GM12875 (cell line): ENCODE results near the gene ATP5PO.

Experiments
- H3K4me3 ChIP-seq: one replicate; pipeline ENCODE4 v1.5.1; 2011; ENCODE audit warnings: low read depth, low read length, control low read depth
- TF ChIP-seq, protein P1 (sequence below): IDR thresholded peaks from 2 replicates; pipeline ENCODE4 v1.5.1; 2011; ENCODE audit warnings: low read depth, mild to moderate bottlenecking, control low read depth, inconsistent platforms, low read length, moderate library complexity, borderline replicate concordance; ENCODE audit not compliant: insufficient read depth

The ATP5PO gene

DNA sequence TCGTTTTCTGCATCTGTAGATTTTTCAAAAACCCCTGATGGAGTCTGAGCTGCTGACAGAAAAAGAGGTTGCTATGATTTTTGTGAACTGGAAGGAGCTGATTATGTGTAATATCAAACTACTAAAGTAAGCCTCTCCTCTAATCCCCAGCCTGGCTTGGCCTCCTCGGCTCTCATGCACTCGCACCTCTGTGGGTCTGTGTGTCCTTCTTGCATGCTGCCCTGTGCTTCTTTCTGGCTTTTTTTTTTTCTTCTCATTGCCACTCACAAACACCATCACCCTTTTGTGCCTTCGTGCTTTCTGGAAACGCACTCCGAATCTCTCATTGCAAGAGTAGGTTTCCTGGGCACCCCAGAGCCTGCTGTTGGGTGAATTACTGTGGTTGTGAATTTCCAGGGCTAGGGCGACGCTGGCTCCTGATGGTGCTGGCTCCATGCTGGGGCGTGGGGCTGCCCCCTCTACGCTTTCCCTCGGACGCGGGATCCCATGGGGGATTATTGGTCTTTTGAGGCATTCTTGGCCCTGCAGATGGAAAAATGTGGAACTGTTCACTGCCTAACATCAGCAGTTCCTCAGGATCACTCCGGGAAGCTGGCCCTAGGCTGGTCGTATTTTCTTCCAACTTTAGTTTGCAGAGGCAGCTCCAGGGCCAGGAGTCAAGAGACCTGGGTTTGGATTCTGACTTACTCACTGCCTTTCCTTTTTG lies 56.8 kb downstream of the ATP5PO start:
- H3K4me3 ChIP-seq = no peak overlapping the region
- TF ChIP-seq, protein P1, sequence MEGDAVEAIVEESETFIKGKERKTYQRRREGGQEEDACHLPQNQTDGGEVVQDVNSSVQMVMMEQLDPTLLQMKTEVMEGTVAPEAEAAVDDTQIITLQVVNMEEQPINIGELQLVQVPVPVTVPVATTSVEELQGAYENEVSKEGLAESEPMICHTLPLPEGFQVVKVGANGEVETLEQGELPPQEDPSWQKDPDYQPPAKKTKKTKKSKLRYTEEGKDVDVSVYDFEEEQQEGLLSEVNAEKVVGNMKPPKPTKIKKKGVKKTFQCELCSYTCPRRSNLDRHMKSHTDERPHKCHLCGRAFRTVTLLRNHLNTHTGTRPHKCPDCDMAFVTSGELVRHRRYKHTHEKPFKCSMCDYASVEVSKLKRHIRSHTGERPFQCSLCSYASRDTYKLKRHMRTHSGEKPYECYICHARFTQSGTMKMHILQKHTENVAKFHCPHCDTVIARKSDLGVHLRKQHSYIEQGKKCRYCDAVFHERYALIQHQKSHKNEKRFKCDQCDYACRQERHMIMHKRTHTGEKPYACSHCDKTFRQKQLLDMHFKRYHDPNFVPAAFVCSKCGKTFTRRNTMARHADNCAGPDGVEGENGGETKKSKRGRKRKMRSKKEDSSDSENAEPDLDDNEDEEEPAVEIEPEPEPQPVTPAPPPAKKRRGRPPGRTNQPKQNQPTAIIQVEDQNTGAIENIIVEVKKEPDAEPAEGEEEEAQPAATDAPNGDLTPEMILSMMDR = no peak

DNA sequence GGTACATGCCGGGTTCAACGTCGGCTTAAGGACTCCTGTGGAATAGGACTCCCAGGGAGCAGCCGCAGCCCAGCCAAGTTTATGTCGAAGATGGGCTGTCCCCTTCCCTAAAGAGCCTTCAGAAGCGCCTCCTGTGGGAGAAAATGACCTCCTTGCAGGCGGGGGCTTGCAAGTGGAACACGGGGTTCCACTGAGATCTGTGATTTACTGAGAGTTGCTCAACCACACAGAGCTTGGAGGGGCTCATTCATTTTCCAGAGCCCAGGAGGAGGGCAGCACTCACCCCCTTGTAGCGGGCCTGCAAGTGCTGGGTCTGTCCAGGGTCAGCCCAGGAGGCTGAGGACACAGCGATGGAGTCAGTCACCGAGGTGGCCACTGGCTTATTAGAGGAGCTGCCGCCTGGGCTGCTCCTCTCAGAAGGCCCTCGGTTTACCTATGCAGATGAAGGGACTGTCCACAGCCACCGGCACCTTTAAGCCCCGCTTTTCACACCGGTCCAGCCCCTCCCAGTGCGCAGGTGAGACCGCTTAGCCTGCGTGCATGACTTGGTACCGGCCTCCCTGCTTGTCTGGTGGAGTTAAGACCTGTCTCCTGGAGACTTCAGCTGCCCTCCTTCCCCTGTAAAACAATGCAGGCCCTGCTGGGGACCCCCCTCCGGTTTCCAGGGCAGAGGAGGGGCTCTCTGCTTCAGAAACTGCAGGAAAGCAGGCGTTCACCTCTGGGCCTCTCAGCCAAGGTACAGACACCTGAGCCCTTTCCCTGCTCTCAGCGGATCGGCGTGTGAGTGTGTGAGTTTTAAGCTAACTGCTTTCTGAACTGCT lies 57.5 kb downstream of the ATP5PO start:
- no peak overlapping the region for H3K4me3 ChIP-seq
- TF ChIP-seq, protein P1 = no peak

DNA sequence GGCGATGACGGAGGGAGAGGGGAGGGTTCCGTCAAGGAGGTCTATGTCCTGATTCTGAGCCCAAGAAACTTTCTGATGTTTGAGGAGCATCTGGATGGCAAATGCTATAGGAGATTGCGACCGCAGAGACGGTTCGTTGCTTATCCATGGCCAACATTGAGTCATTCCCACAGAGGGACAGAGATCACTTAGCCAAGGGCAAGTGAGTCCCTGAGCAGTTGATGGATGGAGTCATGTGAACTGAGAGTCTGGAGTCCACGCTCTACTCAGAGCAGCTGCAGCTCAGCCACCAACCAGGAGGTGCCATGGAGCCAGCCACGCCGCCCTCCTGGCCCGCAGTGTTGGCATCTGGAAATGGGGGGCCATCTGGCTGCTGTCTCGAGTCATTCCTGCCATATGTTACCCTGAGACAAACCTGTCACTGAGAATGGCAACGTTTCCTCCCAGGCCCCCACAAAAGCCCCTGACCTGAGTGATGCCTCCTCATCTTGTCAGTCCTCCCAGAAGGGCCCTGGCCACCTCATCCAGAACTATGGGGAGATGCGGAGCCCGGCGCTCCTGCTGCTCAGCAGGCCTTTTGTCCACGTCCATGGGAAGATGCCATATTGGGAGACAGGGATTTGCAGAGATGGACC lies 58.6 kb downstream of the ATP5PO start:
- H3K4me3 ChIP-seq = no peak overlapping the region
- TF ChIP-seq, protein P1 = no peak

DNA sequence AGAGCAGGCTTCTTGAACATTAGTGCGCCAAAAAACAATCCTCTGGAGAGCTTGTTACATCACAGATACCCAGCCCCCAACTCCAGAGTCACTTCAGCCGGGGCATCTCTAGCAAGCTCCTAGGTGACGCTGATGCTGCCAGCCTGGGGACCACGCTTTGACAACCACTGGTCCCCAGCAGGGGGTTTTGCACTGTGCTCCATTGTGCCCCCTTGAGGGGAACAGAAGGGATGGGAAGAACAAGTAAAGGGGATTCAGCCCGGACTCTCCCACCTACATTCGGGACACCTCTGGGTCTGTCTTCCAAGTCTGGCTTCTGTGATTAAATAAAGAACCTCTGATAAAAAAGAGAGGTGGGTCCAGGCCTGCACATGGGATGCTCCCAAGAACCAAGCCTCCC lies 60.4 kb downstream of the ATP5PO start:
- no peak overlapping the region for H3K4me3 ChIP-seq
- TF ChIP-seq, protein P1 = peak; percentile 21; the same call in 1 of the 2 replicates

DNA sequence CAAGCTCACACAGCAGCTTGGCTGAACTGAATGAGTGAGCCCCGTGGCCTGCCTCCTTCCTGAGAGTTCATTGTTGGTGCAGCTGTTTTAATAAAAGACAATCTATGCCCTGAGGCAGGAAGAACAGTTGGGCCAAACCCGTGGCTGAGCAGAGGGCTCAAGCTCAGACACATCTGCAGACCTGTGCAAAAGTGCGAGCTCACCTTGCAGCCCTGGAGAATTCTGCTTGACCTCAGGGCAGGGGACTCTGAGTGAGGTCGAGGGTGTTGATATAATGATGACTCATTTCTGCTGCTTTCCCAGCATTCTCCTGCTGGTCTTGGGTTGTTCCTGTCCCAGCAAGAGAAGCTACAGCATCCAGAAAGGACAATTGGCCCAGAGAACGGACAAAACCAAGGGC lies 61.0 kb downstream of the ATP5PO start:
- TF ChIP-seq, protein P1 = no peak
- H3K4me3 ChIP-seq = no peak overlapping the region
